OCI-LY1 (cell line): ENCODE data around the gene MYADML2.

ENCODE experiments used
- H2AFZ ChIP-seq: fragments of 200-600 bp; sonication (generic), shearing (Covaris generic); 2 replicates; pipeline ENCODE4 v1.6.0; 2014; ENCODE audit warnings: antibody characterized with exemption, mild to moderate bottlenecking, low read length
- H3F3A ChIP-seq: fragments of 200-600 bp; sonication (generic), shearing (Covaris generic); 2 replicates; pipeline ENCODE4 v1.6.0; 2014; ENCODE audit warnings: mild to moderate bottlenecking, antibody characterized with exemption, low read length, moderate library complexity; ENCODE audit not compliant: insufficient read depth
- H3K27ac ChIP-seq: fragments of 200-600 bp; sonication (generic); 2 replicates; pipeline ENCODE4 v1.5.1; 2014; ENCODE audit warnings: low read length, mixed run types, mild to moderate bottlenecking, low read depth; ENCODE audit not compliant: poor library complexity, severe bottlenecking
- H3K27me3 ChIP-seq: fragments of 200-600 bp; sonication (generic); 2 replicates; pipeline ENCODE4 v1.6.0; 2014; ENCODE audit warnings: antibody characterized with exemption, mild to moderate bottlenecking, low read length, moderate library complexity; ENCODE audit not compliant: insufficient read depth
- H3K36me3 ChIP-seq: fragments of 200-600 bp; sonication (generic); 2 replicates; pipeline ENCODE4 v1.6.1; 2014; ENCODE audit warnings: mild to moderate bottlenecking, antibody characterized with exemption, low read length, moderate library complexity, mixed read lengths; ENCODE audit not compliant: insufficient read depth
- H3K4me1 ChIP-seq: fragments of 200-600 bp; sonication (generic); 2 replicates; pipeline ENCODE4 v1.5.1; 2014; ENCODE audit warnings: mild to moderate bottlenecking, low read length, moderate library complexity; ENCODE audit not compliant: insufficient read depth, severe bottlenecking
- H3K4me2 ChIP-seq: fragments of 200-600 bp; sonication (generic), shearing (Covaris generic); 2 replicates; pipeline ENCODE4 v1.6.1; 2014; ENCODE audit warnings: low read length
- H3K4me3 ChIP-seq: fragments of 200-600 bp; sonication (generic); 2 replicates; pipeline ENCODE4 v1.5.1; 2014; ENCODE audit warnings: low read length, low read depth, mild to moderate bottlenecking, mixed read lengths; ENCODE audit not compliant: poor library complexity, severe bottlenecking
- H3K79me2 ChIP-seq: fragments of 200-600 bp; shearing (Covaris generic); 2 replicates; pipeline ENCODE4 v1.6.1; 2016; ENCODE audit warnings: mixed run types, low read length, mixed read lengths; ENCODE audit not compliant: insufficient read depth
- H3K9ac ChIP-seq: fragments of 200-600 bp; sonication (generic), shearing (Covaris generic); 2 replicates; pipeline ENCODE4 v1.6.1; 2014; ENCODE audit warnings: mild to moderate bottlenecking, low read length, mixed read lengths
- H3K9me2 ChIP-seq: fragments of 200-600 bp; sonication (generic), shearing (Covaris generic); 2 replicates; pipeline ENCODE4 v1.6.1; 2014; ENCODE audit warnings: low read depth, mild to moderate bottlenecking, low read length, mixed read lengths
- H3K9me3 ChIP-seq: fragments of 200-600 bp; shearing (Covaris generic); 2 replicates; pipeline ENCODE4 v1.6.1; 2014; ENCODE audit warnings: low read length, mixed read lengths
- H4K20me1 ChIP-seq: fragments of 200-600 bp; sonication (generic), shearing (Covaris generic); 2 replicates; pipeline ENCODE4 v1.6.0; 2016; ENCODE audit warnings: mild to moderate bottlenecking, low read length; ENCODE audit not compliant: insufficient read depth
- CTCF ChIP-seq: fragments of 200-600 bp; sonication (generic), shearing (Covaris generic); IDR thresholded peaks from 2 replicates; pipeline ENCODE4 v1.5.1; 2017; ENCODE audit warnings: mild to moderate bottlenecking, antibody characterized with exemption, low read length, moderate library complexity, mixed read lengths
- EZH2 ChIP-seq: fragments of 200-600 bp; sonication (generic), shearing (Covaris generic); IDR thresholded peaks from 2 replicates; pipeline ENCODE4 v1.8.0; 2017; ENCODE audit warnings: borderline replicate concordance, mixed run types, mild to moderate bottlenecking, antibody characterized with exemption, low read length, moderate library complexity, mixed read lengths

MYADML2 gene

GRCh38 chr17:81901167-81902022, 45.6 kb downstream of the MYADML2 start:
- Histone ChIP-seq H3K9me2 (no peaks in the 10 kb centered on the region), H2AFZ (no peak overlapping the region), H3K36me3 (peaks cover 70% of the 10 kb centered on the region), H3K4me2 (no peak overlapping the region), H3K79me2 (no peaks in the 10 kb centered on the region), H3K27me3 (peaks cover 4% of the 10 kb centered on the region; the same call in 1 of the 2 replicates), H3K9me3 (no peaks in the 10 kb centered on the region), H3F3A (no peaks in the 10 kb centered on the region), H3K4me1 (peaks cover 9% of the 10 kb centered on the region), H3K4me3 (no peak overlapping the region), H3K9ac (no peak overlapping the region), H4K20me1 (no peaks in the 10 kb centered on the region), H3K27ac (no peak overlapping the region)
- TF ChIP-seq CTCF: no peak
- TF ChIP-seq EZH2: no peak

- Histone ChIP-seq H3K79me2 (no peaks in the 10 kb centered on the region), H3K4me3 (no peak overlapping the region), H3K9me3 (no peaks in the 10 kb centered on the region), H3F3A (no peaks in the 10 kb centered on the region), H4K20me1 (no peaks in the 10 kb centered on the region), H3K9ac (no peak overlapping the region), H2AFZ (no peak overlapping the region), H3K4me2 (no peak overlapping the region), H3K27me3 (peaks cover 4% of the 10 kb centered on the region; the same call in 1 of the 2 replicates), H3K27ac (no peak overlapping the region), H3K36me3 (peaks cover 66% of the 10 kb centered on the region), H3K4me1 (peaks cover 9% of the 10 kb centered on the region), H3K9me2 (no peaks in the 10 kb centered on the region)
- TF ChIP-seq CTCF (no peak), EZH2 (no peak)
These were observed 46.7 kb downstream of the MYADML2 start for GRCh38 chr17:81900181-81900820.

GRCh38 chr17:81899514-81900166, 47.4 kb downstream of the MYADML2 start:
- H3K4me1 ChIP-seq: peaks cover 9% of the 10 kb centered on the region
- no peaks in the 10 kb centered on the region for H3K79me2 ChIP-seq
- no peak overlapping the region for H3K9ac ChIP-seq
- H3K36me3 ChIP-seq: peaks cover 62% of the 10 kb centered on the region
- H3K27me3 ChIP-seq: peaks cover 4% of the 10 kb centered on the region; the same call in 1 of the 2 replicates
- H2AFZ ChIP-seq: no peak overlapping the region
- no peak for TF ChIP-seq EZH2
- TF ChIP-seq CTCF: no peak
- H3K9me3 ChIP-seq: no peaks in the 10 kb centered on the region
- H3K4me2 ChIP-seq: no peak overlapping the region
- H3K9me2 ChIP-seq: no peaks in the 10 kb centered on the region
- no peak overlapping the region for H3K27ac ChIP-seq
- H4K20me1 ChIP-seq: no peaks in the 10 kb centered on the region
- no peaks in the 10 kb centered on the region for H3F3A ChIP-seq
- no peak overlapping the region for H3K4me3 ChIP-seq
